ENCODE results near the gene BPI. TPM values are rescaled to one million over a fixed set of nuclear protein-coding genes. Genes with fewer than 3 reads are reported as not detected.

BPI gene
- total and polyA plus RNA-seq, 4 donors: 0.31 to 5.6 (median 1.1) TPM

DNA sequence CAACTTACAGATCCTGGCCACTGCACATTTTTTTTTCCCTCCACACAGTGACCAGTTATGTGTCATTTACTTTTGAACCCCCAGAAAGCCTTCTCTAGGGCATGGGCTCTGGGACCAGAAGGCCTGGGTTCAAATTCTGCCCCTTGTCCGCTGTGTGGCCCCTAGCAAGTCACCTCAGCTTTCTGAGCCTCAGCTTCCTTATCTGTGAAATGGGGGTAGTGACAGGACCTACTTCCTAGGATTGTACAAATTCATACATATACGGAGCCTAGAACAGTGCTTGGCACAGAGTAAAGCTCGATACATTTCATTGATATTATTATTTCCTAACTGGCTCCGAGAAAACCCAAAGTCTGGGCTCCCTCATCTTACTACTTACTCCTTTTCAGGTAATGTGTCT is 1.6 kb downstream of the BPI start:
- WGBS, 2 donors: 71 to 86% methylated on average over 4 of the region's 4 CpGs
- ATAC-seq (ENCODE audit: insufficient read depth, low FRiP score): no peak
- TF ChIP-seq, protein P1, sequence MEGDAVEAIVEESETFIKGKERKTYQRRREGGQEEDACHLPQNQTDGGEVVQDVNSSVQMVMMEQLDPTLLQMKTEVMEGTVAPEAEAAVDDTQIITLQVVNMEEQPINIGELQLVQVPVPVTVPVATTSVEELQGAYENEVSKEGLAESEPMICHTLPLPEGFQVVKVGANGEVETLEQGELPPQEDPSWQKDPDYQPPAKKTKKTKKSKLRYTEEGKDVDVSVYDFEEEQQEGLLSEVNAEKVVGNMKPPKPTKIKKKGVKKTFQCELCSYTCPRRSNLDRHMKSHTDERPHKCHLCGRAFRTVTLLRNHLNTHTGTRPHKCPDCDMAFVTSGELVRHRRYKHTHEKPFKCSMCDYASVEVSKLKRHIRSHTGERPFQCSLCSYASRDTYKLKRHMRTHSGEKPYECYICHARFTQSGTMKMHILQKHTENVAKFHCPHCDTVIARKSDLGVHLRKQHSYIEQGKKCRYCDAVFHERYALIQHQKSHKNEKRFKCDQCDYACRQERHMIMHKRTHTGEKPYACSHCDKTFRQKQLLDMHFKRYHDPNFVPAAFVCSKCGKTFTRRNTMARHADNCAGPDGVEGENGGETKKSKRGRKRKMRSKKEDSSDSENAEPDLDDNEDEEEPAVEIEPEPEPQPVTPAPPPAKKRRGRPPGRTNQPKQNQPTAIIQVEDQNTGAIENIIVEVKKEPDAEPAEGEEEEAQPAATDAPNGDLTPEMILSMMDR (IDR thresholded peaks at IDR 0.05; ENCODE audit: control extremely low read depth, extremely low read depth): no peak
- Histone ChIP-seq H3K36me3 (ENCODE audit: control insufficient read depth in 4 of 4, insufficient read depth in 4 of 4, low read length in 4 of 4) (no peaks in the 10 kb centered on the region), H3K9me3 (ENCODE audit: control insufficient read depth in 4 of 4, insufficient read depth in 3 of 4, low read length in 3 of 4) (peaks cover 0 to 2% (median 0%) of the 10 kb centered on the region in 4 donors), H3K4me3 (no peak overlapping the region), H3K27ac (ENCODE audit: low read depth in 1 of 2, low read length in 1 of 2) (no peak overlapping the region), H3K27me3 (ENCODE audit: control insufficient read depth in 3 of 3, insufficient read depth in 3 of 3, low read length in 2 of 3) (peaks cover 0 to 2% (median 0%) of the 10 kb centered on the region in 3 donors), H3K4me1 (ENCODE audit: control insufficient read depth in 5 of 5, insufficient read depth in 5 of 5, low read length in 5 of 5) (no peaks in the 10 kb centered on the region), H3K9ac (ENCODE audit: insufficient read depth in 1 of 2, low read length in 2 of 2) (no peak overlapping the region)
- DNase-seq: no peak

DNA sequence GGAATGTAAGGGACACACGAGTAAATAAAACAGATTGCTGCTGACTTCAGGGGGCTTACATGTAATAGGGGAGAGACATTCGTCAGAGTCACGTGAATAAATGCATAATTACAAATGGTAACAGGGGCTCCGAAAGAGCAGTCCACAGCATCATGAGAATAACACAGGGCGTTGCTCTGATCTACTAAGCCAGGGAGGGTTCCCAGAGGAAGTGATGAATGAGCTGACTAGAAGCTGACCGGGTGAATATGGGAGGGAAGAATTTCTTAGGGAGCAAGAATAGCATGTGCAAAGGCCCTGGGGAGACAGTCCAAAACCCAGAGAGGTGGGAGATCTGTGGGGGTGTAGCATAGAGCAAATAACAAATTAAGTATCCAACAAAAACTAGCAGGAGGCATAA is 2.4 kb downstream of the BPI start:
- Histone ChIP-seq H3K27ac (ENCODE audit: low read depth in 1 of 2, low read length in 1 of 2) (no peak overlapping the region), H3K36me3 (ENCODE audit: control insufficient read depth in 4 of 4, insufficient read depth in 4 of 4, low read length in 4 of 4) (no peaks in the 10 kb centered on the region), H3K4me3 (no peak overlapping the region), H3K4me1 (ENCODE audit: control insufficient read depth in 5 of 5, insufficient read depth in 5 of 5, low read length in 5 of 5) (no peaks in the 10 kb centered on the region), H3K9ac (ENCODE audit: insufficient read depth in 1 of 2, low read length in 2 of 2) (no peak overlapping the region), H3K27me3 (ENCODE audit: control insufficient read depth in 3 of 3, insufficient read depth in 3 of 3, low read length in 2 of 3) (peaks cover 0 to 2% (median 0%) of the 10 kb centered on the region in 3 donors), H3K9me3 (ENCODE audit: control insufficient read depth in 4 of 4, insufficient read depth in 3 of 4, low read length in 3 of 4) (peaks cover 0 to 2% (median 0%) of the 10 kb centered on the region in 4 donors)
- DNase-seq (no peak), ATAC-seq (ENCODE audit: insufficient read depth, low FRiP score) (no peak)
- TF ChIP-seq, protein P1 (IDR thresholded peaks at IDR 0.05; ENCODE audit: control extremely low read depth, extremely low read depth): no peak
- WGBS, 2 donors: 74 to 75% methylated on average over 6 of the region's 6 CpGs

DNA sequence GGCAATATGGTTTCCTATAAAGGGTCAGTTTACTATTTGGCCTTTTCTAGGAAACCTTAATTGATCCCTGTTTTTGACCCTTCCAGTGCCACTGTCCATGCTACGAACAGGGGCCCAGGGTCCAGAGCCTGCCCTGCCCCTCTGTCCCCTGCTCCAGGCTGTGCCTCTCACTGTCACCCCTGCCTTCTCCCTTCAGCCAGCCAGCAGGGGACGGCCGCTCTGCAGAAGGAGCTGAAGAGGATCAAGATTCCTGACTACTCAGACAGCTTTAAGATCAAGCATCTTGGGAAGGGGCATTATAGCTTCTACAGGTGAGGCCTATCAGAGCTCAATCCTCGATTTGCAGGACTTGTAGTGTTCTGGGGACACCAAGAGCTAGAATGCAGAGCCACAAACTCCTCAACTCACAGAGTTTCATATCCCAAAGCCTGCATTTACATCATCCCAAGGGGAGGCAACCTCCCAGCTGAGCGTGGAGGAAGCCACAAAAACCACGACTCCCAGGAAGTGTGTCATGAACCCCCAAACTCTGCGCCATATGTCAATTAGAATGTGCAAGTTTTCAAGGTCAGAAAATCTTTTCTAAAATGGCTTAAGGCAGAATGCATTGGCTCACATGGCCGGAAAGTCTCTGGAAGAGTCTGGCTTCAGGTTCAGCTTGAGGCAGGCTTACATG is 3.6 kb downstream of the BPI start:
- Histone ChIP-seq H3K4me3 (no peak overlapping the region), H3K36me3 (ENCODE audit: control insufficient read depth in 4 of 4, insufficient read depth in 4 of 4, low read length in 4 of 4) (no peaks in the 10 kb centered on the region), H3K9ac (ENCODE audit: insufficient read depth in 1 of 2, low read length in 2 of 2) (no peak overlapping the region), H3K27ac (ENCODE audit: low read depth in 1 of 2, low read length in 1 of 2) (no peak overlapping the region), H3K27me3 (ENCODE audit: control insufficient read depth in 3 of 3, insufficient read depth in 3 of 3, low read length in 2 of 3) (peaks cover 0 to 2% (median 0%) of the 10 kb centered on the region in 3 donors), H3K9me3 (ENCODE audit: control insufficient read depth in 4 of 4, insufficient read depth in 3 of 4, low read length in 3 of 4) (peaks cover 0 to 2% (median 0%) of the 10 kb centered on the region in 4 donors), H3K4me1 (ENCODE audit: control insufficient read depth in 5 of 5, insufficient read depth in 5 of 5, low read length in 5 of 5) (no peaks in the 10 kb centered on the region)
- ATAC-seq (ENCODE audit: insufficient read depth, low FRiP score) (no peak), DNase-seq (no peak)
- 51 to 73% methylated on average over 8 of the region's 8 CpGs for WGBS, 2 donors
- TF ChIP-seq, protein P1 (IDR thresholded peaks at IDR 0.05; ENCODE audit: control extremely low read depth, extremely low read depth): no peak

Measured in lung (tissue), 12 donors.